HEK293 (cell line): Measurements from ENCODE around the gene LYL1.

Experiments
- CTCF ChIP-seq: fragments of 450-650 bp; formaldehyde crosslinking; IDR thresholded peaks from 2 replicates; pipeline ENCODE4 v1.5.1; 2016; ENCODE audit warnings: missing biosample characterization, missing genetic modification characterization
- EGR2 ChIP-seq: fragments of 450-650 bp; formaldehyde crosslinking; IDR thresholded peaks from 2 replicates; pipeline ENCODE4 v1.5.1; 2016; ENCODE audit warnings: low read depth, missing biosample characterization, missing genetic modification characterization
- YY1 ChIP-seq: fragments of 450-650 bp; formaldehyde crosslinking; IDR thresholded peaks from 2 replicates; pipeline ENCODE4 v1.5.1; 2018; ENCODE audit warnings: missing biosample characterization, missing genetic modification characterization
- ZNF274 ChIP-seq, 2 experiments: fragments of 200-500 bp in 1 of 2; fragments of 450-650 bp in 1 of 2; sonication (Bioruptor generic) in 1 of 2; formaldehyde crosslinking in 1 of 2; IDR thresholded peaks; 2 replicates each; pipeline versions ENCODE4 v1.5.1 to v1.6.1; 2014 to 2016; ENCODE audit warnings: borderline replicate concordance in 1 of 2, inconsistent platforms in 1 of 2, low read length in 1 of 2, missing biosample characterization in 1 of 2, missing genetic modification characterization in 1 of 2
- ZNF341 ChIP-seq: fragments of 450-650 bp; formaldehyde crosslinking; IDR thresholded peaks from 2 replicates; pipeline ENCODE4; 2016; ENCODE audit warnings: low read depth, missing biosample characterization, missing genetic modification characterization

- no peak for TF ChIP-seq EGR2 (tag by site-specific recombination)
- no peak for TF ChIP-seq CTCF (tag by site-specific recombination)
- TF ChIP-seq YY1 (tag by site-specific recombination) = no peak
- TF ChIP-seq ZNF341 (tag by site-specific recombination) = no peak
- no peak for TF ChIP-seq ZNF274 (IDR thresholded peaks at IDR 0.05; ENCODE audit: low read length)
- TF ChIP-seq ZNF274 (tag by site-specific recombination; IDR thresholded peaks at IDR 0.05; ENCODE audit: borderline replicate concordance) = no peak
Observed at GRCh38 chr19:13060233-13060963, 42.3 kb downstream of the LYL1 start.
